Activated CD8-positive, alpha-beta memory T cell treated with anti-CD3 and anti-CD28 coated beads, Interleukin-2, amount 50 U/mL, for 48 hours (primary cell): ENCODE data around the gene GPC5.
"Not testable (repeated sequence)": the region's sequence is repeated elsewhere in the genome, so short reads cannot be mapped to it uniquely, and the experiment has no call there.

Experiments
- DNase-seq: peaks from one replicate; pipeline ENCODE4 v3.0.0-alpha.2; 2020

GPC5 gene

GRCh38 chr13:92682832-92683517 lies 1284.6 kb downstream of the GPC5 start:
- no peak for DNase-seq

- no peak for DNase-seq
Measured at GRCh38 chr13:92694047-92694446, 1295.6 kb downstream of the GPC5 start.

- DNase-seq: not testable (repeated sequence)
Measured at GRCh38 chr13:92695827-92696226, 1297.4 kb downstream of the GPC5 start.

- no peak for DNase-seq
Measured at GRCh38 chr13:92716749-92717148, 1318.3 kb downstream of the GPC5 start.

GRCh38 chr13:92717857-92718256 lies 1319.4 kb downstream of the GPC5 start:
- DNase-seq: no peak

GRCh38 chr13:92719868-92720267 lies 1321.4 kb downstream of the GPC5 start:
- DNase-seq: no peak

- no peak for DNase-seq
Measured at GRCh38 chr13:92721620-92722019, 1323.2 kb downstream of the GPC5 start.

- DNase-seq: no peak
Measured at GRCh38 chr13:92727118-92727517, 1328.7 kb downstream of the GPC5 start.

GRCh38 chr13:92734068-92734467 lies 1335.6 kb downstream of the GPC5 start:
- no peak for DNase-seq

- no peak for DNase-seq
Measured at GRCh38 chr13:92734545-92734944, 1336.1 kb downstream of the GPC5 start.

- DNase-seq: no peak
Measured at GRCh38 chr13:92735909-92736308, 1337.5 kb downstream of the GPC5 start.

- DNase-seq: no peak
Measured at GRCh38 chr13:92739306-92739818, 1340.9 kb downstream of the GPC5 start.

GRCh38 chr13:92743992-92744391 lies 1345.6 kb downstream of the GPC5 start:
- no peak for DNase-seq

- no peak for DNase-seq
Measured at GRCh38 chr13:92745258-92745657, 1346.8 kb downstream of the GPC5 start.

GRCh38 chr13:92752705-92753104 lies 1354.3 kb downstream of the GPC5 start:
- not testable (repeated sequence) for DNase-seq

- DNase-seq: no peak
Measured at GRCh38 chr13:92761710-92762109, 1363.3 kb downstream of the GPC5 start.

- DNase-seq: no peak
Measured at GRCh38 chr13:92767468-92767867, 1369.0 kb downstream of the GPC5 start.

- no peak for DNase-seq
Measured at GRCh38 chr13:92768602-92769001, 1370.2 kb downstream of the GPC5 start.

GRCh38 chr13:92769046-92769445 lies 1370.6 kb downstream of the GPC5 start:
- DNase-seq: no peak

GRCh38 chr13:92775658-92776057 lies 1377.2 kb downstream of the GPC5 start:
- DNase-seq: no peak

- no peak for DNase-seq
Measured at GRCh38 chr13:92781965-92782690, 1383.7 kb downstream of the GPC5 start.

- DNase-seq: no peak
Measured at GRCh38 chr13:92802776-92803175, 1404.4 kb downstream of the GPC5 start.

GRCh38 chr13:92804346-92804745 lies 1405.9 kb downstream of the GPC5 start:
- no peak for DNase-seq

GRCh38 chr13:92804926-92805325 lies 1406.5 kb downstream of the GPC5 start:
- no peak for DNase-seq
